Calu3 (cell line): ENCODE measurements around the gene CXCL12. TPM values are rescaled to one million over a fixed set of nuclear protein-coding genes. Genes with fewer than 3 reads are reported as not detected.

Experiments used
- BruUV-seq: library from RNA; stranded (reverse); fragments of 400-500 nt; replicated peaks from 2 replicates; lab custom pipeline; 2021; lab: Mats Ljungman, UMichigan
- CTCF ChIA-PET: fragments of 300-600 bp; sonication (Branson Sonifier 250); formaldehyde crosslinking; loops from one replicate; lab custom pipeline; 2022; ENCODE audit warnings: antibody characterized with exemption; lab: Charles Lee
- DNase-seq: peaks from one replicate; pipeline ENCODE4 v3.0.0; 2022
- H3K27ac Mint-ChIP-seq: one replicate; pipeline ENCODE4 v1.8.0; 2022; ENCODE audit warnings: mixed read lengths; ENCODE audit not compliant: unreplicated experiment
- H3K27me3 Mint-ChIP-seq: one replicate; pipeline ENCODE4 v1.8.0; 2022; ENCODE audit warnings: mixed read lengths; ENCODE audit not compliant: unreplicated experiment
- H3K36me3 Mint-ChIP-seq: one replicate; pipeline ENCODE4 v1.8.0; 2022; ENCODE audit warnings: mild to moderate bottlenecking, moderate library complexity, mixed read lengths; ENCODE audit not compliant: insufficient read depth, unreplicated experiment
- H3K4me1 Mint-ChIP-seq: one replicate; pipeline ENCODE4 v1.8.0; 2022; ENCODE audit warnings: mild to moderate bottlenecking, low read depth, mixed read lengths; ENCODE audit not compliant: unreplicated experiment
- H3K4me3 Mint-ChIP-seq: one replicate; pipeline ENCODE4 v1.8.0; 2022; ENCODE audit warnings: mild to moderate bottlenecking, low read depth, moderate library complexity, mixed read lengths; ENCODE audit not compliant: unreplicated experiment
- H3K9me3 Mint-ChIP-seq: one replicate; pipeline ENCODE4 v1.8.0; 2022; ENCODE audit warnings: low read depth, mixed read lengths; ENCODE audit not compliant: unreplicated experiment
- intact Hi-C: fragments of 100-400 bp; cut with micrococcal nuclease; formaldehyde crosslinking; loops from one replicate; pipeline ENCODE4 v1.10.0; 2022; ENCODE audit not compliant: unreplicated experiment
- total RNA-seq: library from RNA; stranded (reverse); gene quantifications from 2 replicates; pipeline ENCODE4 v1.2.3, GENCODE V29; 2022
- TF ChIP-seq, protein P1 (sequence below): fragments of 200-600 bp; IDR thresholded peaks from one replicate; pipeline ENCODE4 v1.8.0; 2022; ENCODE audit warnings: antibody characterized with exemption; ENCODE audit not compliant: unreplicated experiment

The CXCL12 gene
- total RNA-seq, 1 experiment from 2014 or later, result not detected

DNA sequence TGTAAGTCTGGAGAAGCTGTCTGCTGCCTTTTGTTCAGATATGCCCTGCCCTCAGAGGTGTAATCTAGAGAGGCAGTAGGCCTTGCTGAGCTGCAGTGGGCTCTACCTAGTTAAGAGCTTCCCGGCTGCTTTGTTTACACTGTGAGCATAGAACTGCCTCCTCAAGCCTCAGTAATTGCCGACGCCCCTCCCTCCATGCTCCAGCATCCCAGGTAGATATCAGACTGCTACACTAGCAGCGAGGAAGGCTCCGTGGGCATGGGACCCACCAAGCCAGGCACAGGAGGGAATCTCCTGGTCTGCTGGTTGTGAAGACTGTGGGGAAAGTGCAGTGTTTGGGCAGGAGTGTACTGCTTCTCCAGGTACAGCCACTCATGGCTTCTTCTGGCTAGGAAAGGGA lies 26.4 kb upstream of the CXCL12 start:
- no TSS peak for BruUV-seq
- TF ChIP-seq, protein P1, sequence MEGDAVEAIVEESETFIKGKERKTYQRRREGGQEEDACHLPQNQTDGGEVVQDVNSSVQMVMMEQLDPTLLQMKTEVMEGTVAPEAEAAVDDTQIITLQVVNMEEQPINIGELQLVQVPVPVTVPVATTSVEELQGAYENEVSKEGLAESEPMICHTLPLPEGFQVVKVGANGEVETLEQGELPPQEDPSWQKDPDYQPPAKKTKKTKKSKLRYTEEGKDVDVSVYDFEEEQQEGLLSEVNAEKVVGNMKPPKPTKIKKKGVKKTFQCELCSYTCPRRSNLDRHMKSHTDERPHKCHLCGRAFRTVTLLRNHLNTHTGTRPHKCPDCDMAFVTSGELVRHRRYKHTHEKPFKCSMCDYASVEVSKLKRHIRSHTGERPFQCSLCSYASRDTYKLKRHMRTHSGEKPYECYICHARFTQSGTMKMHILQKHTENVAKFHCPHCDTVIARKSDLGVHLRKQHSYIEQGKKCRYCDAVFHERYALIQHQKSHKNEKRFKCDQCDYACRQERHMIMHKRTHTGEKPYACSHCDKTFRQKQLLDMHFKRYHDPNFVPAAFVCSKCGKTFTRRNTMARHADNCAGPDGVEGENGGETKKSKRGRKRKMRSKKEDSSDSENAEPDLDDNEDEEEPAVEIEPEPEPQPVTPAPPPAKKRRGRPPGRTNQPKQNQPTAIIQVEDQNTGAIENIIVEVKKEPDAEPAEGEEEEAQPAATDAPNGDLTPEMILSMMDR, result no peak
- Mint-ChIP-seq H3K4me3 (no peak overlapping the region), H3K27ac (no peak overlapping the region), H3K27me3 (peaks cover 5% of the 10 kb centered on the region), H3K4me1 (no peaks in the 10 kb centered on the region), H3K9me3 (peaks cover 3% of the 10 kb centered on the region), H3K36me3 (no peaks in the 10 kb centered on the region)
- CTCF ChIA-PET, result no interaction called here
- intact Hi-C loops, result no loop called here
- DNase-seq, result no peak

DNA sequence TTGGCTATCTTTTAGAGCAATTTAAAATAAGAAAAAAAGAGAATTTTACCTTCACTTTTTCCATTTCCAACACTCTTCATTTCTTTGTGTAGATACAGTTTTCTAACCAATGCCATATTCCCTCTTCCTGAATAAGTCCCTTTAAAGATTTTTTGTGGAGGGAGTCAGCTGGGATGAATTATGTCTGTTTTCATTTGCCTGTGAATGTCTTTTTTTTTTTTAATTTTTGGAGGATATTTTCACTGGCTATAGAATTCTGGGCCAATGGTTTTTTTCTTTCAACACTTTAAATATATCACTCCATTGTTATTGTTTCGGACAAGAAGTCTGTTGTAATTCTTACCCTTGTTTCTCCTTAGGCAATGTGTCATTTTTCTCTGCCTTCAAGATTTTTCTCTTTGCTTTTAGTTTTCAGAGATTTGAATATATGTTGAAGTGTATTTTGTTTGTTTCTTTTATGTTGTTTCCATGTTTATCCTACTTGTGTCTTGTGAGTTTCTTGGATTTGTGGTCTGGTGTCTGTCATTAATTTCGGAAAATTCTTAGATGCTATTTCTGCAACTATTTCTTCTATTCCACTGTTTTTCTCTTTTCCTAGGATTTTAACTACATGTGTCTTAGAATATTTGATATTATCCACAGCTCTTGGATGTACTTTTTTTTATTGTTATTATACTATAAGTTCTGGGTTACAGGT lies 20.0 kb upstream of the CXCL12 start:
- H3K9me3 Mint-ChIP-seq, result peaks cover 2% of the 10 kb centered on the region

DNA sequence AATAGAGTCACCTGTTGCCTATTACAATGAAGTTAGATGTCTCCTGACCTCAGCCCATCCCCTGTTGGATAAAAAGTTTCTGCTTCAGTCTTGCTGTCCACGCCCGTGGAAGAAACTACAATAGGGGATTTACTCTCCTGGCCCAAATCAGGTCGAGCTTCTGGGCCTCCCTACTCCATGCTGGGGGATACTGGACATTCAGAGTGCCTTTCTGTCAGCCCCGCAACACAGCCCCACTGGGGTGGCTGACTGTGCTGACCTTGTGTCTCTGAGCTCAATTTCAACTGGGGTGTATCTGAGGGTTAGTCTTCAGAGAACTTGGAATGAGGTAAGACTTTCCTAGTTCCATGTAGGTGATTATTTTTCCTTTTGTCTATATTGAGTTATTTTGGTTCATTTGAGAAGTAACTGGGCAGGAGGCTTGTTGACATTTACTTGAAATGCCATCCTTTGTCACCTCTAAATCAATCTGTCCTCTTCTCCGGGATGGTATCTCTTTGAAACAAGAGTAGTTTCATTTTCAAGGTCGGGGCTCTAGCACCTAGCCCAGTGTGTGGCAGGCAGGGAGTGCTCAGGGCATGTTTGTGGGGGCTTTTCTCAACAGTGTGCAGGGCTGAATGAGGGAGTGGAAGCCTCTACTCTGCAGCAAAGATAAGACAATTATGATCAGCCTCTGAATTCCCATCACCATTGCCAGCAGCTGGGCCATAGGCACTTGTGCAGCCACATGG lies 17.7 kb upstream of the CXCL12 start:
- Mint-ChIP-seq H3K27ac (no peak overlapping the region), H3K9me3 (no peaks in the 10 kb centered on the region), H3K4me1 (no peaks in the 10 kb centered on the region), H3K27me3 (peaks cover 12% of the 10 kb centered on the region), H3K4me3 (no peak overlapping the region), H3K36me3 (no peaks in the 10 kb centered on the region)
- CTCF ChIA-PET, result no interaction called here
- intact Hi-C loops, result no loop called here
- no TSS peak for BruUV-seq
- TF ChIP-seq, protein P1, result no peak
- DNase-seq, result no peak

More for the DNA sequence above, 20.0 kb upstream of the CXCL12 start:
- DNase-seq, result no peak
- no peak overlapping the region for H3K4me3 Mint-ChIP-seq
- no peaks in the 10 kb centered on the region for H3K36me3 Mint-ChIP-seq
- no peaks in the 10 kb centered on the region for H3K4me1 Mint-ChIP-seq
- intact Hi-C loops, result no loop called here
- H3K27ac Mint-ChIP-seq, result no peak overlapping the region
- no TSS peak for BruUV-seq
- TF ChIP-seq, protein P1, result no peak
- peaks cover 8% of the 10 kb centered on the region for H3K27me3 Mint-ChIP-seq
- CTCF ChIA-PET, result no interaction called here

- Mint-ChIP-seq H3K36me3 (no peaks in the 10 kb centered on the region), H3K9me3 (no peaks in the 10 kb centered on the region), H3K4me3 (no peak overlapping the region), H3K27ac (no peak overlapping the region), H3K4me1 (no peaks in the 10 kb centered on the region), H3K27me3 (peaks cover 32% of the 10 kb centered on the region)
- CTCF ChIA-PET, result interaction anchor here (0.6 kb wide), 1 partner anchor 117 kb away, joined by 5 read pairs; no protein-coding TSS in a partner anchor
- TF ChIP-seq, protein P1, result no peak
- BruUV-seq, result no TSS peak
- intact Hi-C loops, result no loop called here
- DNase-seq, result no peak
Observed at GRCh38 chr10:44400541-44400940, 15.6 kb upstream of the CXCL12 start.
